Activated CD4-positive, alpha-beta memory T cell treated with anti-CD3 and anti-CD28 coated beads for 36 hours (primary cell): Measurements from ENCODE around the gene NXN. TPM values are rescaled to one million over a fixed set of nuclear protein-coding genes. Genes with fewer than 3 reads are reported as not detected.
"Not testable (repeated sequence)": the region's sequence is repeated elsewhere in the genome, so short reads cannot be mapped to it uniquely, and the experiment has no call there.

Source experiments
- CTCF ChIA-PET: fragments of 350-600 bp; sonication (Branson Sonifier 250); formaldehyde crosslinking; loops from one replicate; lab custom pipeline; 2021; ENCODE audit warnings: antibody characterized with exemption, inconsistent platforms; lab: Charles Lee
- POLR2A ChIA-PET: fragments of 350-600 bp; sonication (Branson Sonifier 250); formaldehyde crosslinking; loops from one replicate; lab custom pipeline; 2021; ENCODE audit warnings: antibody characterized with exemption; lab: Charles Lee
- DNase-seq: peaks from one replicate; pipeline ENCODE4 v3.0.0-alpha.2; 2020
- H3K27ac Mint-ChIP-seq: one replicate; pipeline ENCODE4 v1.8.0; 2021; ENCODE audit warnings: mixed read lengths
- H3K27me3 Mint-ChIP-seq: one replicate; pipeline ENCODE4 v1.8.0; 2021; ENCODE audit warnings: mixed read lengths
- H3K36me3 Mint-ChIP-seq: one replicate; pipeline ENCODE4 v1.8.0; 2021; ENCODE audit warnings: mixed read lengths
- H3K4me1 Mint-ChIP-seq: one replicate; pipeline ENCODE4 v1.8.0; 2021; ENCODE audit warnings: low read depth, mixed read lengths
- H3K4me3 Mint-ChIP-seq: one replicate; pipeline ENCODE4 v1.8.0; 2021; ENCODE audit warnings: mild to moderate bottlenecking, mixed read lengths
- H3K9me3 Mint-ChIP-seq: one replicate; pipeline ENCODE4 v1.8.0; 2021; ENCODE audit warnings: mixed read lengths
- intact Hi-C: fragments of 100-400 bp; cut with micrococcal nuclease; formaldehyde crosslinking; loops from one replicate; pipeline ENCODE4 v1.15.1; 2023
- total RNA-seq, 2 experiments: library from RNA; stranded (reverse); gene quantifications; one replicate each; pipeline ENCODE4 v1.2.3, GENCODE V29; 2021

NXN gene
- total RNA-seq, 2 experiments from 2014 or later = 0.31 to 0.33 TPM

DNA sequence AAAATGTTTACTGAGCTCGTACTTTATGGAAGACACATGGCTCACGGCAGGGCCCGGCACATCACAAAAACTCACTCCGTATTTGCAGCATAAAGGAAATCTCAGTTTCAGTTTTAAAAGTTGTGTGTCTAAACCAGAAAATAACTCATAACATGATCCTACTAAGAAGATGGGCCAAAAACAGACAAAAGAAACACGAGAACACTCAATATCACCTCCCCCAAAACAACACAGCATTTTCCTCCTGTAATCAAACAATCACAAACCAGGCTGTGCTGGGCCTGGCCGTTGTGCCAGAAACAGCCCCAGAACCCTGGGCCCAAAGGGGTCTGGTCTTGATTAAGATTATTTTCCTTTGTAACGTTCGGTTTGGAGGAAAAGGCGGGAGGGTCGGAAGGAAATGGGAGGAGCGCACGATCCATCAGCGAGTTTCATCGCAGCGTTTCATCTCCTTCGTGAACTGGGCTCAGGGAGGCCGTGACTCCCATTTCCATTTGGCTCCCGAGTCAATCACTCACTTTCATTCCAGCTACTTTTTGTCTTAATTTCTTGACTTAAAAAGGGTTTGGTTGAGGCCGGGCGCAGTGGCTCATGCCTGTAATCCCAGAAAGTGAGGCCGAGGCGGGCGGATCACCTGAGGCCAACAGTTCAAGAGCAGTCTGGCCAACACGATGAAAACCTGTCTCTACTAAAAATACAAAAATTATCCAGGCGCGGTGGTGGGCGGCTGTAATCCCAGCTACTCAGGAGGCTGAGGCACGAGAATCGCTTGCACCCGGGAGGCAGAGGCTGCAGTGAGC is 61.4 kb downstream of the NXN start:
- POLR2A ChIA-PET = no interaction called here
- CTCF ChIA-PET = no interaction called here
- Mint-ChIP-seq H3K27ac (no peak overlapping the region), H3K4me1 (no peaks in the 10 kb centered on the region), H3K4me3 (no peak overlapping the region), H3K36me3 (no peaks in the 10 kb centered on the region), H3K9me3 (no peaks in the 10 kb centered on the region), H3K27me3 (peaks cover 8% of the 10 kb centered on the region)
- intact Hi-C loops = no loop called here
- no peak for DNase-seq

DNA sequence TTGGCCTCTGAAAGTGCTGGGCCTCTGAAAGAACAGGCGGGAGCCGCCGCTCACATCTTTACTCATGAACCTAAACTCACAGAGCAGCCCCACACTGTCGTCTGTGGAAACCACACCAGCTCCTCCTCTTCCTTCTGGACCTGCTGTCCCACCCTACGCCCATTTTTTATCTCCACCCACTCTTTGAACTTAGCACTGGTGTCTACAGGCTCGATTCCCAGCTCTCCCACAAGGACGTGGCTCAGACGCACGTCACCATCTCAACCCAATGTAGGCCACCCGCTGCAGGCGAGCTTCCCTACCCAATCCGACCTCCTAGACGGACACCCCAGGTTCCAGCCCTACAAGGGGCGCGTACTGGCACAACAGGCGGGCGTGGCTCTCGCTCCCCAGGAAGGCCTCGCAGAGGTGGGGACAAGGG is 62.2 kb downstream of the NXN start:
- intact Hi-C loops = no loop called here
- CTCF ChIA-PET = no interaction called here
- no peaks in the 10 kb centered on the region for H3K9me3 Mint-ChIP-seq
- POLR2A ChIA-PET = no interaction called here
- no peak overlapping the region for H3K4me3 Mint-ChIP-seq
- no peaks in the 10 kb centered on the region for H3K4me1 Mint-ChIP-seq
- peaks cover 10% of the 10 kb centered on the region for H3K27me3 Mint-ChIP-seq
- no peak for DNase-seq
- no peaks in the 10 kb centered on the region for H3K36me3 Mint-ChIP-seq
- H3K27ac Mint-ChIP-seq = no peak overlapping the region

DNA sequence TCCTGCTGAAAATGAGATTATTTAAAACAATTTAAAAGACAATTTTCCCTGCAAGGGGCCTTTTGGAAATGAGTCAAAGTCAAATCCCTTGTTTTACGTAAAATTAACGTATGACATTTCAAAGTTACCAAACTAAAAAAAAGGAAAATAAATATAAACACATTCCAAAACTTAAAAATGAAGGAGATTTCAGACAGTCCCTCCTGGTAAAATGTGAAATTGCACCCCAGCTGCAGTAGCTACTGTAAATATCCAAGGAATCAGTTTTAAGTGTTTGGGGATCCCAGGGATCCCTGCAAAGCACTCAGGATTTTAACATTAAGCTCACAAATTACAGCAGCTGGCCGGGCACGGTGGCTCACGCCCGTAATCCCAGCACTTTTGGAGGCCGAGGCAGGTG is 63.3 kb downstream of the NXN start:
- Mint-ChIP-seq H3K27me3 (peaks cover 13% of the 10 kb centered on the region), H3K9me3 (no peaks in the 10 kb centered on the region), H3K4me3 (no peak overlapping the region), H3K36me3 (no peaks in the 10 kb centered on the region), H3K27ac (no peak overlapping the region), H3K4me1 (no peaks in the 10 kb centered on the region)
- CTCF ChIA-PET = no interaction called here
- POLR2A ChIA-PET = no interaction called here
- intact Hi-C loops = no loop called here
- no peak for DNase-seq

DNA sequence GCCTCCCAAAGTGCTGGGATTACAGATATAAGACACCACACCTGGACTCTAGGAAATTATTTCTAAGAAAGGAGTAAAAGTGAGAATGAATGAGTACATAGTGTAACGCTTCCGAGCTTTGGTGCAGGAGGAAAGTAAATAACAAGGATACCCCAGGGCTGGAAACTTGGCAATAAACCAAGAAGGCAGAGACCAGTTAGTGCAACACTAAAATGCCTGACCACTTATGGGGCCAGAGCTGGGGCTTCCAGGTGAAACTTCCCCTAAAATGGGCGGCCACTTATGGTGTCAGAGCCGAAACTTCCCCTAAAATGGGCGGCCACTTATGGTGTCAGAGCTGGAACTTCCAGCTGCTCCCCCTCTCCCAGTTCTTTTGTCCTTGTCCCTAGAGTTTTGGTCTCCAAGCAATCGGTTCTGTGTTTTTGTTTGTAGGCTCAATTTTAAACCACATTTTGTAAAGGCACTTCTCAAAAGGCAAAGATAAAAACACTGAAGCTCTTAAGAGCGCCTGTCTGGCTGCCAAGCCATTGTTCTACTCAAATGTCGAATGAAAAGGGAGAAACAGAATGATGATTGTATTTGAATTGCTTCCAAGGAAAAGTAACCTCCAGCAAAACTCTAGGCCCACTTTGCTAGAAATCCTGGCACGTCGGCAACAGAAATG is 63.9 kb downstream of the NXN start:
- Mint-ChIP-seq H3K27me3 (peaks cover 13% of the 10 kb centered on the region), H3K4me1 (no peaks in the 10 kb centered on the region), H3K4me3 (no peak overlapping the region), H3K27ac (no peak overlapping the region), H3K9me3 (no peaks in the 10 kb centered on the region), H3K36me3 (no peaks in the 10 kb centered on the region)
- intact Hi-C loops = no loop called here
- ChIA-PET POLR2A (no interaction called here), CTCF (interaction anchor here (1.1 kb wide), 1 partner anchor 80 kb away, joined by 4 read pairs; no protein-coding TSS in a partner anchor)
- no peak for DNase-seq

DNA sequence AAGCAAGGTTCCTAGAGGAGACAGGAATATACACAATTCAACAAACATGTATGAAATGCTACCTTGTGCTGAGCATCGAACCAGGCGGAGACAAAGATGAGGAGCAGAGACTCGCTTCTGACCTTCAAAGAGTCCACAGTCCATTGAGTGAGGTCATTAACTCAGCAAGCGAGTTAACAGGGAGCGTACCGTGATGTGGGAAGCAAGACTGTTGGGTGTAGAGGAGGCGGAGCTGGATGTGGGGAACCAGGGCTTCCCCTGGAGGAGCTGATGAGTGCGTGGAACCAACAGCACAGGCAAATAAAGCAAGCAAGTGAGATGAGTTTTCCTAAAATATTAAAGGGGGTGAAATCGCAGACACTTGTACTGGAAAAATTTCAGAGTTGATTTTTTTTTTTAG is 65.0 kb downstream of the NXN start:
- no peaks in the 10 kb centered on the region for H3K36me3 Mint-ChIP-seq
- ChIA-PET POLR2A (no interaction called here), CTCF (interaction anchor here (0.7 to 1.1 kb wide), 2 partner anchors 66 to 81 kb away, joined by 3 to 4 read pairs; no protein-coding TSS in a partner anchor)
- no peaks in the 10 kb centered on the region for H3K9me3 Mint-ChIP-seq
- H3K4me1 Mint-ChIP-seq = no peaks in the 10 kb centered on the region
- intact Hi-C loops = no loop called here
- H3K27me3 Mint-ChIP-seq = peaks cover 13% of the 10 kb centered on the region
- H3K4me3 Mint-ChIP-seq = no peak overlapping the region
- no peak overlapping the region for H3K27ac Mint-ChIP-seq
- DNase-seq = no peak

DNA sequence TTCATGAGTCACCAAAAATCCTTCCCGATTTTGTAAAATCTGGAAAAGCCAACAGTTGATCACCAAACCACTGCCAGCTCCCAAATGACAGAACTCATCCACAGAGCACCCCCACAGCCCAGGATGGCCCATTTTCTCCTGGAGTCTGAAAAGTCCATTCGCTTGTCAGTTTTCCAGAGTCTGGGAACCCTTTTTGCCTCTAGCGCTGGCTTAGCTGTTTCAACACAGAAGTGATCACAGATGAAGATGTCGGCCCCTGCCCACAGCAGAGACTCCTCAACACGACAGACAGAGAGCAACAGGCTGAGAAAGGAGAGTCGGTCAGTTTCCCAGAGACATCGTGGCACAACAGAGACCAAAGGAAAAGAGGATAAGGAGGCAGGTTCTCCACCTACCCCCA is 66.4 kb downstream of the NXN start:
- H3K9me3 Mint-ChIP-seq = no peaks in the 10 kb centered on the region
- ChIA-PET POLR2A (no interaction called here), CTCF (no interaction called here)
- no peaks in the 10 kb centered on the region for H3K36me3 Mint-ChIP-seq
- intact Hi-C loops = no loop called here
- peaks cover 15% of the 10 kb centered on the region for H3K27me3 Mint-ChIP-seq
- H3K27ac Mint-ChIP-seq = no peak overlapping the region
- H3K4me1 Mint-ChIP-seq = no peaks in the 10 kb centered on the region
- no peak overlapping the region for H3K4me3 Mint-ChIP-seq
- DNase-seq = no peak

DNA sequence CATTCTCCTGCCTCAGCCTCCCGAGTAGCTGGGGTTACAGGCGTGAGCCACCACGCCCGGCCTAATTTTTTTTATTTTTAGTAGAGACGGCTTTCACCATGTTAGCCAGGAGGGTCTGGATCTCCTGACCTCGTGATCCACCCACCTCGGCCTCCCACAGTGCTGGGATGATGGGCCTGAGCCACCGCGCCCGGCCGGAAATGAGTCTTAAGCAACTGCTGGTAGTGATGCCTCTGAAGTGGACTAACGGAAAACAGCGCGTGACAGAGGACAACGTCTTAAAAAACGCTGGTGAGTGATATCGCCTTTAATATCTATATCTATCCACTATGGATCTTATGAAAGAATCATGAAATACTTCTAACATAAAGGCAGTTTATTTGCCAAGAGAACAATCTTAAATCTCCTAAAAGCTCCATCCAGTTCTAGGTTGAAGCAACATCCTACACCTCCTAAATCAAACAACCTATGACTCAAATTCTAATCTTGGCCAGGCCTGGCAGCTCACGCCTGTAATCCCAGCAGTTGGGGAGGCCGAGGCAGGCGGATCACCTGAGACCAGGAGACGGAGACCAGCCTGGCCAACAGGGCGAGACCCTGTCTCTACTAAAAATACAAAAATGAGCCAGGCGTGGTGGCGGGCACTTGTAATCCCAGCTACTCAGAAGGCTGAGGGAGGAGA is 69.8 kb downstream of the NXN start:
- POLR2A ChIA-PET = interaction anchor here (0.6 kb wide), 1 partner anchor 17 kb away, joined by 3 read pairs; no protein-coding TSS in a partner anchor
- intact Hi-C loops = no loop called here
- peaks cover 20% of the 10 kb centered on the region for H3K27me3 Mint-ChIP-seq
- DNase-seq = no peak
- no peaks in the 10 kb centered on the region for H3K4me1 Mint-ChIP-seq
- CTCF ChIA-PET = interaction anchor here (0.7 kb wide), 1 partner anchor 112 kb away, joined by 3 read pairs; no protein-coding TSS in a partner anchor
- no peak overlapping the region for H3K4me3 Mint-ChIP-seq
- no peaks in the 10 kb centered on the region for H3K9me3 Mint-ChIP-seq
- no peaks in the 10 kb centered on the region for H3K36me3 Mint-ChIP-seq
- no peak overlapping the region for H3K27ac Mint-ChIP-seq

DNA sequence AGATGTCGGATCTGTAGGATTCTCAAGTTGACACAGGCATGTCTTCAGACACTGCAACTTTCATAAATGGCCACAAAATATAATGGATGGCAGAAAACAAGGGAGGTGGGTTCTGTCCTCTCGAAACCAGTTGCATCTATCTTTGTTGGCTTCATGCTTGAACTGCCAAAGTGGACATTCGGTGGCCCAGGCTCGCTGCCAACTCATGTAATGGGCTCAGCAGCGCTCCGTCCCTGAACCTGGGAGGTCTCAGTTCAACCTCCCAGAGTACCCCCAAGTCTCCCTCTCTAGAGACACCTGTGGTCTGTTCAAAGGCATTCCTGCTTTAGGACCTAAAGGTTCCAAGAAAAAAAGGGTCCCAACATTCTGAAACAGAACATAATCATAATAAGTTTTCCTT is 71.9 kb downstream of the NXN start:
- intact Hi-C loops = no loop called here
- ChIA-PET CTCF (no interaction called here), POLR2A (no interaction called here)
- no peak overlapping the region for H3K4me3 Mint-ChIP-seq
- DNase-seq = no peak
- H3K27me3 Mint-ChIP-seq = peaks cover 25% of the 10 kb centered on the region
- no peaks in the 10 kb centered on the region for H3K9me3 Mint-ChIP-seq
- H3K27ac Mint-ChIP-seq = no peak overlapping the region
- no peaks in the 10 kb centered on the region for H3K36me3 Mint-ChIP-seq
- no peaks in the 10 kb centered on the region for H3K4me1 Mint-ChIP-seq

DNA sequence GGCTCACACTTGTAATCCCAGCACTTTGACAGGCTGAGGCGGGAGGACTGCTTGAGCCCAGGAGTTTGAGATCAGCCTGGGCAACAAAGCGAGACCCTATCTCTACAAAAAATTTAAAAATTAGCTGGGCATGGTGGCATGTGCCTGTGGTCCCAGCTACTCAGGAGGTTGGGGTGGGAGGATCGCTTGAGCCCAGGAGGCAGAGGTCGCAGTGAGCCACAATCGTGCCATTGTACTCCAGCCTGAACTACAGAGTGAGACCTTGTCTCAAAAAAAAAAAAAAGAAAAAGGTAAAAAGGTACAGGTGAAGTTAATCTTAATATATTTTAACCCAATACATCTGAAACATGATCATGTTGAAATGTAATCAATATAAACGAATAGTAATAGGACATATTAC is 73.9 kb downstream of the NXN start:
- POLR2A ChIA-PET, H3K4me3 Mint-ChIP-seq, H3K27ac Mint-ChIP-seq, H3K36me3 Mint-ChIP-seq, H3K4me1 Mint-ChIP-seq, H3K9me3 Mint-ChIP-seq, intact Hi-C loops, DNase-seq: not testable (repeated sequence)
- H3K27me3 Mint-ChIP-seq = peaks cover 32% of the 10 kb centered on the region
- CTCF ChIA-PET = interaction anchor here (0.7 to 1.4 kb wide), 2 partner anchors 19 to 27 kb away, joined by 4 to 5 read pairs; no protein-coding TSS in a partner anchor

DNA sequence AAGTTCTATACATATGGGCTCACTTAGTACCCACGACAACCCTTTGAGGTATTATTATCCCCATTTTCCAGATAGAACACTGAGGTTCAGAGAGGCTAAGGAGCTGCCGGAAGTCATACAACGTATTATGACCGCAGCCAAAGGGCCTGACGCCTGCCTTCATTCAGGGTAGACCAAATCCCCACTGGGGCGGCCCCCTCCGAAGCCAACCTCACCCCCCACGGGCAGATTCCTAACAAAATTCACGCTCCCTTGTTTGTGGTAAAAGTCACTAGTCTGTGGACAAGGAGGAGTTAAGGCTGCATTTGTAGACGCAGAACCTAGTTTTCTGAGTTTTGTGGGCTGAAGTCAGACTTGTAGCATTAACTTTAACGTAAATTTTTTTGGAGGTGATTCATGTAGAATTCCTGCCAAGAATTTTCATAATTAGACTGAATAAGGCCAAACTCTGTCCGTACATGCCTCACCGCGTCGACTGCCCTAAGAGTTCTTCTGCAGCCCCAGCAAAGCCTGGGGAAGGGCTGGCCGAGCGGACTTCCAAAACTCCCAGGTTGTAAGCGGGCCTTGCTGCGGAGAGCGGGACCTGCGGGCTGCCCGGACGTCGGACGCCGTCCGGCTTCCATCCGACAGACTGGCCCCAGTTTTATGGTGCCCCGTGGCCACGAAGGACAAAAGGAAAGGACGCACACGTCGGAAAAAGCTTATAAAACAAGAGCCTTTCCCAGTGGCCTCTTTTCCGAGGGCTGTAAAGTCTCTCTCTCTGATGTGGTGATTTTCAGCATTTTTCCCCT is 75.7 kb downstream of the NXN start:
- H3K4me1 Mint-ChIP-seq = no peaks in the 10 kb centered on the region
- no peak overlapping the region for H3K27ac Mint-ChIP-seq
- H3K4me3 Mint-ChIP-seq = no peak overlapping the region
- intact Hi-C loops = no loop called here
- no peak for DNase-seq
- H3K36me3 Mint-ChIP-seq = no peaks in the 10 kb centered on the region
- ChIA-PET CTCF (no interaction called here), POLR2A (no interaction called here)
- no peaks in the 10 kb centered on the region for H3K9me3 Mint-ChIP-seq
- H3K27me3 Mint-ChIP-seq = peaks cover 32% of the 10 kb centered on the region

DNA sequence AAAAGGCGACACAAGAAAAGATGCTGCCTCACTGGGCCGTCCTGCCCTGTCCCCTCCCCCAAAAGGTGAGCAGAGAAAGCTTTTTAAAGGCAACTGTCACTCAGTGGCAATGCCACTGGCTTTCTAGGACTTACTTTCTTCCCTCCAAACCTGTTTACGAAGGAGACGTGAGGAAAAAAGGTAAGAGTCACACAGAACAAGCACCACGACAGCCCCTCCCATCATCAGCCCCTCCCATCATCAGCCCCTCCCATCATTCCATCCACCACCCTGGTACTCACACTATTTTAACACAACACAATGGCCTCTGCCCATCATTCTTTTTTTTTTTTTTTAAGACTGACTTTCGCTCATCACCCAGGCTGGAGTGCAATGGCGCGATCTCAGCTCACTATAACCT is 77.1 kb downstream of the NXN start:
- DNase-seq = no peak
- intact Hi-C loops = no loop called here
- H3K27me3 Mint-ChIP-seq = peaks cover 34% of the 10 kb centered on the region
- ChIA-PET CTCF (interaction anchor here (1.4 kb wide), 1 partner anchor 23 kb away, joined by 3 read pairs; no protein-coding TSS in a partner anchor), POLR2A (no interaction called here)
- H3K4me1 Mint-ChIP-seq = no peaks in the 10 kb centered on the region
- H3K4me3 Mint-ChIP-seq = no peak overlapping the region
- no peaks in the 10 kb centered on the region for H3K9me3 Mint-ChIP-seq
- no peaks in the 10 kb centered on the region for H3K36me3 Mint-ChIP-seq
- no peak overlapping the region for H3K27ac Mint-ChIP-seq
